Activated CD4-positive, alpha-beta T cell treated with anti-CD3 and anti-CD28 coated beads, Interleukin-2, amount 50 U/mL, for 48 hours (primary cell): ENCODE results near the gene RSAD1.
"Not testable (repeated sequence)": the region's sequence is repeated elsewhere in the genome, so short reads cannot be mapped to it uniquely, and the experiment has no call there.

ENCODE experiments used
- DNase-seq, 2 experiments: peaks; one replicate each; pipeline ENCODE4 v3.0.0-alpha.2; 2020

Gene RSAD1

GRCh38 chr17:50473901-50474300 is 4.8 kb upstream of the RSAD1 start:
- no peak for DNase-seq

DNA sequence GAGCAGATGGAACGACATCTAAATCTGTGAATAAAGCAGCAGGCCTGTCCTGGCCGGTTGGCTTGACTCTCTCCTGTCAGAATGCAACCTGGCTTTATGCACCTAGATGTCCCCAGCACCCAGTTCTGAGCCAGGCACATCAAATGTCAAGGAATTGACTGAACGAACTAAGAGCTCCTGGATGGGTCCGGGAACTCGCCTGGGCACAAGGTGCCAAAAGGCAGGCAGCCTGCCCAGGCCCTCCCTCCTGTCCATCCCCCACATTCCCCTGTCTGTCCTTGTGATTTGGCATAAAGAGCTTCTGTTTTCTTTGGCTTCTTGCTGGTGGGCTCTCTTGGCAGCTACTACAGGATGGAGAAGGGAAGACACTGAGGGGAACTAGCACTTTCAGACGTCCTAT is 4.1 kb upstream of the RSAD1 start:
- no peak for DNase-seq

- DNase-seq: no peak
These were observed 3.3 kb upstream of the RSAD1 start for GRCh38 chr17:50475362-50475761.

DNA sequence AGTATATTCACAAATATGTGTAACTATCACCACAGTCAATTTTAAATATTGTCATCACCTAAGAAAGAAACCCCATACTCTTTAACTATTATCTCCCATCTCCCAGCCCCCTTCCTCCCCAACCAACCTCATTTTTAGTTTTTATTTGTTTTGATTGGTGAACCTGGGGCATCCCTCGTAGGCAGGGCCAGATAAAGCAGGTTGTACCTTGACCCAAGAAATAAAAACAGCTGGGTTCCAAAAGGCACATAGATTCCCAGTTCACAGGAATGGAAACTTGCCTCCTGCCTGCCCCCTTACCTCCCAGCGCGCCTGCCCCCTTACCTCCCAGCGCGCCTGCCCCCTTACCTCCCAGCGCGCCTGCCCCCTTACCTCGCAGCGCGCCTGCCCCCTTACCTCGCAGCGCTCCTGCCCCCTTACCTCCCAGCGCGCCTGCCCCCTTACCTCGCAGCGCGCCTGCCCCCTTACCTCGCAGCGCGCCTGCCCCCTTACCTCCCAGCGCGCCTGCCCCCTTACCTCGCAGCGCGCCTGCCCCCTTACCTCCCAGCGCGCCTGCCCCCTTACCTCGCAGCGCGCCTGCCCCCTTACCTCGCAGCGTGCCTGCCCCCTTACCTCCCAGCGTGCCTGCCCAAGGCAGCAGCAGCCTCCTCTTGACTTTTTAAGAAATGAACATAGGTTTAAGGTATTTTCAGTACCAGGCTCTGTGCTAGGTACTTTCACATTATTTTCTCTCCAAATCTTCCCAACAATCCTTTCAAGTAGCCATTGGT is 2.7 kb upstream of the RSAD1 start:
- DNase-seq: not testable (repeated sequence)

DNA sequence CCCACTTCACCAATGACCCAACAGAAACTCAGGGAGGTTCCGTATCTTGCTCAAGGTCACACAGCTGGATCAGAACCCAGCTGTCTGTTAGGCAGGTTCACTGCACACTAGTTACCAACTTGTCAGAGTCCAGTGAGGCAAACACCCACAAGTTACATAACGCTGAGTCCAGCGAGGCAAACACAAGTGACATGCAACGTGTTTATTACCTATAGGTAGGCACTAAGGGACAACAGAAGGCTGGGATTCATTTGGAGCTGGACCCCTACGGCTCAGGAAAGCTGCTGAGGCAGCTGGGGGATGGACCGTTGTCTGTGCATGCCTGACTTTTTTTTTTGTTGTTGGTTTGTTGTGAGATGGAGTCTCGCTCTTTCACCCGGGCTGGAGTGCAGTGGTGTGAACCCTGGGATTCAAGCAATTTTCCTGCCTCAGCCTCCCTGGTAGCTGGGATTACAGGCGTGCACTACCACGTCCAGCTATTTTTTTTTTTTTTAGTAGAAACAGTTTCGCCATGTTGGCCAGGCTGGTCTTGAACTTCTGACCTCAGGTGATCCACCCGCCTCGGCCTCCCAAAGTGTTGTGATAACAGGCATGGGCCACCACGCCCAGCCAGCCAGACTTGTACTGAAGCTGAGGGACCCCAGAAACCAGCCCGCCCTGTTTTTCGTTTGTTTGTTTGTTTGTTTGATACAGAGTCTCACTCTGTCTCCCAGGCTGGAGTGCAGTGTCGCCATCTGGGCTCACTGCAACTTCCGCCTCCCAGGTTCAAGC is 1.9 kb upstream of the RSAD1 start:
- DNase-seq: no peak

DNA sequence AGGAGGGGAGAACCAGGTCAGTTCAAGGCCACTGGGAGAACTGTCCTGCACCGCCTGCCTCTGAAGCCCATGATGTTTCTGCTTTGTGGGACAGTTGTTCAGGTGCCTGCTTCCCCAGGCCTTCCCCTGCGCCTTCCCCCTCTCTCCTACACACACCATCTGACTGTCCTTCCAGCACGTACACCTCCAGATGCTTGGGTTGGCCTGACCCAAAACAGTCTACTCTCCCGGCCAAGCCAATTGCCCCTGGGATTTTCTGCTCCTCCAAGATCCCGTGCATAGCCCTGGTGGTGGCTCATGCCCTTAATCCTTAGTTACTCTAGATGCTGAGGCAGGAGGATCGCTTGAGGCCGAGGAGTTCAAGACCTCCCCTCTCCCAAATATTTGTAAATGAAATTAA is 684 bp upstream of the RSAD1 start:
- DNase-seq: no peak

DNA sequence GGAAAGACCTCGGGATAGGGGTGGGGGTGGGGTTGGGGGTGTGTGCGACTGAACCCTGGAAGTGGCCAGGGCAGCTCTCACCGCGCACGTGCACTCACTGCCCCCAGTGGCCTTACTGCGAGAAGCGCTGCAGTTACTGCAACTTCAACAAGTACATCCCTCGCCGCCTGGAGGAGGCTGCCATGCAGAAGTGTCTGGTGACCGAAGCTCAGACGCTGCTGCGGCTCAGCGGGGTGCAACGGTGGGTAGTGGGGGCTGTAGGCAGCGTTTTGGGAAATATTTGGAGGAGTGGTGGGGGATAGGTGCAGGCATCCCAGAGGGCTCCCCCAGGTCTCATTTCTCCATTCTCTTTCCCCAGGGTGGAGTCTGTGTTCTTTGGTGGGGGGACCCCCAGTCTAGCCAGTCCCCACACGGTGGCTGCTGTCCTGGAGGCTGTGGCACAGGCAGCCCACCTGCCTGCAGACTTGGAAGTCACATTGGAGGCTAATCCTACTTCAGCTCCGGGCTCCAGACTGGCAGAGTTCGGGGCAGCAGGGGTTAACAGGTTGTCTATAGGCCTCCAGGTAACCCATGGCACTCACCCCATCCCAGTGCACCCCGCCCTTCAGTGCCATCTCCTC is 972 bp downstream of the RSAD1 start:
- DNase-seq: peak; percentile 72 to 75

DNA sequence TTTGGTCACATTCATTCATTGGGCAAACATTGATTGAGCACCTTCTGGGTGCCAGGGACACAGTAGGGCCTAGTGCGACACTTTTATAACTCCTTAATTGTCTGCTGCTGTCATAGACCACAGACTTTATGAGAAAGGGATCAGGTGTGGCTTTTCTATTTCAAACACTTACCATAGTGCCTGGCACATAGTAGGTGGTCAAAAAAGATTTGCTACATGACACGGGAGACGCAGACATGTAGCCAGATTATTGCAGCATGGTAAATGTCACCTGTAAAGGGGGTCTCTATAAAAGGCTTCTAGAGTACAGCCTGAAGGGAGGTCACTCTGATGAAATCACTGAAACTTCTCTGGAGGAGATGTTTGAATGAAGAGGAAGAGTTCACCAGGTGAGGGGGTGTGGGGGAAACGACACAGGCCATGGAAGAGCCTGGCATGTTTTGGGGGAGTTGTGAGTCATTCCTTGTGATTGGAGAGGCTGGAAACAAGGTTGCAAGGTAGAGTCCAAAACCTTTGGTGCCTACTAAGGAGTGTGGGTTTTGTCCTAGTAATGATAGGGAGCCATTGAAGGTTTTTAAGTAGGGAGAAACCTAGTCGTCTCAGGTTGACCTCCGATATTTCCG is 1.6 kb downstream of the RSAD1 start:
- DNase-seq: no peak

DNA sequence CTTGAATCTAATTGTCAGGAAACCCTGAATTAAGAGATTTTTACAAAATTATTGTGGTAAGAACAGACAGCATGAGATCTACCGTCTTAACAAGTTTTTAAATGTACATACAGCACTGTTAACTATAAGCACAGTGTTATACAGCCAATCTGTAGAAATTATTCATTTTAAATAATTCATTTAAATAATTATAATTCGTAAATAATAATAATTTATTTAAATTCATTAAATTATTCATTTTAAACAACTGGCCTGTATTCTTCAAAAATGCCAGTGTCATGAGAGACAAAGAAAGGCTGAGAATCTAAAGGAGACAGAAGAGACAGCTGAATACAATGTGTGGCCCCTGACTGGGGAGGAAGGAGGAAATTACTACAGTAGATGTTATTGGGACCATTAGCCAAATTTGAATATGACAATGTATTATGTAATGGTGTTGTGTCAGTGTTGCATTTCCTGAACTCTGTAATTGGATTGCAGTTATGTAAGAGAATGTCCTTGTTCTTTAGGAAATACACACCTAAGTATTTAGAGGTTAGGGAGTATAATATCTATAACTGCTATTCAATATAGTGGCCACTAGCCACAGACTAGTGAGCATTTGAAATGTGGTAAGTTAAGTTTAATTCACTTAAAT is 2.3 kb downstream of the RSAD1 start:
- no peak for DNase-seq

- no peak for DNase-seq
These were observed 3.0 kb downstream of the RSAD1 start for GRCh38 chr17:50481648-50482047.

DNA sequence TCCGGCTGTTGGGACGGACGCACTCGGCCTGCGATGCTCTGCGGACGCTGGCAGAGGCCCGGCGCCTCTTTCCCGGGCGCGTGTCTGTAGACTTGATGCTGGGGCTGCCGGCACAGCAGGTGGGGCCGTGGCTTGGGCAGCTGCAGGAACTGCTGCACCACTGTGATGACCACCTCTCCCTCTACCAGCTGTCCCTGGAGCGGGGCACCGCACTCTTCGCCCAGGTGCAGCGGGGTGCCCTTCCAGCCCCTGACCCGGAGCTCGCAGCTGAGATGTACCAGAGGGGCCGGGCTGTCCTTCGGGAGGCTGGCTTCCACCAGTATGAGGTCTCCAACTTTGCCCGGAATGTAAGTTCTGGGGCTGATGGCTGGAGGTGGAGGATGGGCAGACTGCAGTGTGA is 3.5 kb downstream of the RSAD1 start:
- no peak for DNase-seq

GRCh38 chr17:50482516-50482915 is 3.9 kb downstream of the RSAD1 start:
- peak; percentile 83 to 87 for DNase-seq

DNA sequence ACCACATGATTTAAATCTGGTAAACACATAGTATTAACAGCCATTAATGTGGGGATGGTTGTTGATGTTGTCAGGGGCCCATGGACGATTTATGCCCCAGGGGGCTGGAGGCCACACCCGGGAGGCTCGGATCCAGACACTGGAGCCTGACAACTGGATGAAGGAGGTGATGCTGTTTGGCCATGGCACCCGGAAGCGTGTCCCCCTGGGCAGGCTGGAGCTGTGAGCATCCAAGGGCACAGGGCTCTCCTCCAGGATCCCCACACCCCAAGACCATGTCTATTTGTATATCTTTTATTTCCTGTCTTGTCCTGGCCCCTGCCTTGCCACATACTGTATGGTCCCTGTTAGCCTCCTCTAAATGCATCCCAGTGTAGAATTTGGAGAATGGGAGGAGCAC is 4.6 kb downstream of the RSAD1 start:
- no peak for DNase-seq

GRCh38 chr17:50484386-50485155 is 5.9 kb downstream of the RSAD1 start:
- DNase-seq: no peak

- DNase-seq: peak; percentile 15 to 35
These were observed 8.8 kb downstream of the RSAD1 start for GRCh38 chr17:50487213-50488096.

DNA sequence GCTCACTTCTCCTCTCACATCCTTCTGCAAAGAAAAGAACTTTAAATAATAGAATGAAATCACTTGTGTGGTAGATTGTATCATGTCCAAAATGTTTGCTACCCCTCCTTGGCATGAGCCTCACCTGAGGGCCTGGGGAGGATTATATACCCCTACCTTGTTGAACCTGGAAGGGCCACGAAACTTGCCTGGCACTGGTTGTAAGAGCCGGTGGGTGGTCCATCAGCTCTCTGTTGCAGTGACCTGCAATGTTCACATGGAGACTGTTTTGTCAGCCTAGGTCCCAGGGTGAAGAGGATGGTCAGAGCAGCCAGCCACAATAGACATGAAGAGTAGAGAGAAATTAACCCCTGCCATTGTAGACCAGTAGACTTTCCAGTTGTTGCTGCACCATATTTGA is 10.2 kb downstream of the RSAD1 start:
- DNase-seq: no peak

- no peak for DNase-seq
These were observed 12.8 kb downstream of the RSAD1 start for GRCh38 chr17:50491505-50491904.

- DNase-seq: no peak
These were observed 13.6 kb downstream of the RSAD1 start for GRCh38 chr17:50492214-50492613.

GRCh38 chr17:50493744-50494143 is 15.1 kb downstream of the RSAD1 start:
- no peak for DNase-seq

- no peak for DNase-seq
These were observed 16.7 kb downstream of the RSAD1 start for GRCh38 chr17:50495217-50495823.

DNA sequence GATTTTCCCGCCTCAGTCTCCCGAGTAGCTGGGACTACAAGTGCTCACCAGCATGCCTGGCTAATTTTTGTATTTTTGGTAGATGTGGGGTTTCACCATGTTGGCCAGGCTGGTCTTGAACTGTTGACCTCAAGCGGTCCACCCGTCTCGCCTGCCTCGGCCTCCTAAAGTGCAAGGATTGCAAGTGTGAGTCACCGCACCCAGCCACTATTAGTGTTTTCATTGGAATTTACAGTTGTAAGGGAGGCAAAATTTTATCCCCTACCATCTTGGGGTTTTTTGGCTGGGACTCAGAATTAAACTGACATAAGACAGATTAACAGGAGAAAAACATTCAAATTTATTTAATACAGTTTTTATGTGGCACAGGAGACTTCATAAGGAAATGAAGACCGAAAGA is 17.3 kb downstream of the RSAD1 start:
- DNase-seq: no peak
